ENCODE results near the gene CBARP. TPM values are rescaled to one million over a fixed set of nuclear protein-coding genes. Genes with fewer than 3 reads are reported as not detected.

Gene CBARP
- total and polyA plus RNA-seq, 9 of the 15 experiments (the other 6 are each of a cell fraction or from before 2014, with no cell fraction given) = 0.03 to 8.9 (median 1.2) TPM; not detected in 1

GRCh38 chr19:1267477-1268225 lies 29.8 kb upstream of the CBARP start (continued):
- no peak for TF ChIP-seq REST (IDR thresholded peaks at IDR 0.05; ENCODE audit: borderline replicate concordance)
- no peak for TF ChIP-seq REST (CRISPR knock-in tag; IDR thresholded peaks at IDR 0.05; ENCODE audit: low read depth)
- no peak for TF ChIP-seq RFX5 (IDR thresholded peaks at IDR 0.05; ENCODE audit: low read depth, low read length)
- peak; percentile 68; the same call in 1 of the 2 replicates for TF ChIP-seq RERE (CRISPR knock-in tag; IDR thresholded peaks at IDR 0.05; ENCODE audit: borderline replicate concordance)
- TF ChIP-seq HMGN3 (IDR thresholded peaks at IDR 0.05; ENCODE audit: borderline replicate concordance, extremely low read depth, insufficient read length, low read depth, low read length) = peak; percentile 21
- TF ChIP-seq ZNF263 (CRISPR knock-in tag; IDR thresholded peaks at IDR 0.05; ENCODE audit: borderline replicate concordance) = no peak
- no peak for TF ChIP-seq POLR2G (IDR thresholded peaks at IDR 0.05; ENCODE audit: low read depth, low read length)
- no peak for TF ChIP-seq E2F3 (CRISPR knock-in tag; IDR thresholded peaks at IDR 0.05)
- TF ChIP-seq SMARCA5 (IDR thresholded peaks at IDR 0.05) = no peak

All from K562 (cell line).